Posterior vena cava (tissue), 2 donors: ENCODE results near the gene TIMM8A. TPM values are rescaled to one million over a fixed set of nuclear protein-coding genes. Genes with fewer than 3 reads are reported as not detected.
A peak's percentile ranks its signal among the peaks of the same experiment; 100 is the strongest.

Experiments
- DNase-seq: peaks from one replicate; pipeline ENCODE4 v3.0.0-alpha.2; 2020; ENCODE audit warnings: low spot score
- intact Hi-C, 2 donors: fragments of 100-400 bp; cut with DNase I; formaldehyde crosslinking; loops; one replicate each; pipeline versions ENCODE4 v1.14.1 to v1.14.2; 2022 to 2023
- long read RNA-seq, 2 donors: library from polyadenylated mRNA; unstranded; transcript quantifications; one replicate each; pipeline ENCODE4 v2.0.0, GENCODE V29; 2020 to 2021
- total RNA-seq, 2 donors: library from RNA; stranded (reverse); fragmentation: NEBNext Ultra II Directional; extraction: Animal tissue kit (Norgen Biotek cat#: 25700); gene quantifications; one replicate each; pipeline ENCODE4 v1.2.1, GENCODE V29; 2021
- donor health status: DM: yes; HTN: yes; CAD: no.
- donor health status: DM: yes; HTN: yes; CAD: no.

The TIMM8A gene
- 1 to 10 TPM; 9.0 TPM for total RNA-seq
- long read RNA-seq, donor 1, partial matches to known transcripts, result 0 of 3 reads
- long read RNA-seq, donor 1, other reads (novel, unspliced or antisense), result 1 of 3 reads
- long read RNA-seq, donor 2, partial matches to known transcripts, result 0 of 7 reads
- long read RNA-seq, donor 2, other reads (novel, unspliced or antisense), result 4 of 7 reads

DNA sequence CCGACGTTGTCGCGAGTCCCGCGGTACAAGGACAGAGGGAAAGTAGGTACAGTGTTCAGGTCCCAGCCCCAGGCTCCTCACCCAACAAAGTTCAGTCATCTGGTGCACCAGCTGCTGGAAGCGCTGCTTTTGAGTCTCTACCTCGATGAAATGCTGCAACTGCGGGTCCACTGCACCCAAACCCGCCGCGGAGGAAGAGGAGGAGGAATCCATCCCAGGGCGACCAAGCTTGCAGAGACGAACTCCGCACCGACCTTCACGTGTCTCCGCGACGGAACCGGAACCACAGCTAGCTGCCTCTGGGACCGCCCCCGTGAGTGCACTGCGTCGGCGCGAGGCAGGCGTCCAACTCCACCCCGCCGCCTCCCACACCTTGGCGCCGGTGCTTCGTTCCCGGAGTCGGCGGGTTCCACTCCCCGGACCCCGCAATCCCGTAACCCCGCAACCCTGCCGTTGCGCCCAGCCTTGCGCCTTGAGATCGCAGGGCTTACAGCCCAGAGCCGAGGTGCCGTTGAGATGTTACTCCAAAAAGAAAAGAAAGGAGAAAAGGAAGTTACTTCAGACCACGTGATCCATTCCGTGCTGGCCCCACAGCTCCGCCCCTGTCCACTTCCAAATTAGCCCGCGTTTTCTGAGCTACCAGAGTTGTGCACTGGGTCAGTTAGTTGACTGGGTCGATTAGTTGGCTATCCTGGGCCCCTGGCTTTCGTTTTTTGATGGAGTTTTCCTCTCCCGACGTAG, at the start of gene TIMM8A:
TIMM8A (minus strand) TSS at position 291 of the 741 bp plus-strand sequence; CDS start at position 213, 78 bp downstream.
- DNase-seq, result peak; percentile 95
- intact Hi-C loops, result no loop called here

DNA sequence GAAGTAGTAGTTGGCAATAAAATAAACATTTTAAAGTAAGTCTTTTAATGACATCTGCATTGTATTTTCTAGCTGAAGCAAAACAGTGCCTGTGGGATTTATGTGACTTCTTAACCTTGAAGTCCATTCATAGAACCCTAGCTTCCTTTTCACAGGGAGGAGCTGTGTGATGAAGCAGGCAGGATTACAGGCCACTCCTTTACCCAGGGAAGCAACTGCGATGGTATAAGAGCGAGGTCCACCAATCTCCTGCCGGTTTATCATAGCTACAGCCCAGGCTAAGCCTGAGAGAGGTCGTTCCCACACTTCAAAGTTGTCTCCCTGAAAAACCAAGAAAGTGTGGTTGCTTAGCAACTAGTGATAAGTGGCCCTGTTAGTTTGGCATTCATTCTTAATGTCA, 49.2 kb upstream of the TIMM8A start:
- intact Hi-C loops, result no loop called here
- no peak for DNase-seq

DNA sequence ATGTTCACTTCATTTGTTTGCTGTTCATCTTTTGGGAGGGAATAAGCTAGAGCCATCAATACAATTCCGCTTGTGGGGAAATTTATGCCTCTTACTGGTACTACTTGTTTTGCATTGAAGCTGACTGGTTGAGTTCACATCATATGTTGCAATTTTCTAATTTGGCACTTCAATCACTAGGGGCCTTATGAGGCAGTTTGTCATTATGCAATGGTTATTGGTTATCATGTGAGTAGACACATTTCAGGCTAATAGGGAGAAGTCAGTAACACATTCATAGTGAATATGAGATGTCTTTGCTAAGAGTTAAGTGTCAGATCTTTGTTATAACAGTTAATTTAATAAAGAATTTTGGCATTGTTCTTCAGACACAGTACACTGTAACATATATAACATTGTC, 47.2 kb upstream of the TIMM8A start:
- intact Hi-C loops, result no loop called here
- DNase-seq, result no peak

GRCh38 chrX:101394372-101394771, 45.8 kb upstream of the TIMM8A start:
- DNase-seq, result no peak
- intact Hi-C loops, result no loop called here

DNA sequence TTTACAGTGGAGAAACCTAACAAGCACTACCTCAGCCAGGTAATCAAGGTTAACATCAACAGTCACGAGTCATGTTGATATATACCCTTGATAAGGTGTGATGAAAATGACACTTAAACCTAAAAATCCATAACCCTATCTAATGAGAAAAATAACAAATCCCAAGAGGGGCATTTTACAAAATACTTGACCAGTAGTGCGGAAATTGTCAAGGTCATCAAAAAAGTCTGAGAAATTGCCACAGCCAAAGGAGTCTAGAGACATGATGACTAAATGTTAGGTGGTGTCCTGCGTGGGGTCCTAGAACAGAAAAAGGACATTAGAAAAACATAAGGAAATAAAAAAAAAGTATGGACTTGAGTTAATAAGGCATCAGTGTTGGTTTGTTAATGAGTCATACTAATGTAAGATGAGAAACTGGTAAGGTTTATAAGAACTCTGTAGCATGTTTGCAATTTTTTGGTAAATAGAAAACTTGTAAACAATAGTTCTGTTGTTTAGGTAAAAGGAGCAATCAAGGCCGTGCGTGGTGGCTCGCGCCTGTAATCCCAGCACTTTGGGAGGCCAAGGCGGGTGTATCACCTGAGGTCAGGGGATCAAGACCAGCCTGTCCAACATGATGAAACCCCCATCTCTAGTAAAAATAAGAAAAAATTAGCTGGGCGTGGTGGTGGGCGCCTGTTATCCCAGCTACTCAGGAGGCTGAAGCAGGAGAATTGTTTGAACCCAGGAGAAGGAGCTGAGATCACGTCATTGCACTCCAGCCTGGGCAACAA, 45.2 kb upstream of the TIMM8A start:
- intact Hi-C loops, result no loop called here
- DNase-seq, result no peak

DNA sequence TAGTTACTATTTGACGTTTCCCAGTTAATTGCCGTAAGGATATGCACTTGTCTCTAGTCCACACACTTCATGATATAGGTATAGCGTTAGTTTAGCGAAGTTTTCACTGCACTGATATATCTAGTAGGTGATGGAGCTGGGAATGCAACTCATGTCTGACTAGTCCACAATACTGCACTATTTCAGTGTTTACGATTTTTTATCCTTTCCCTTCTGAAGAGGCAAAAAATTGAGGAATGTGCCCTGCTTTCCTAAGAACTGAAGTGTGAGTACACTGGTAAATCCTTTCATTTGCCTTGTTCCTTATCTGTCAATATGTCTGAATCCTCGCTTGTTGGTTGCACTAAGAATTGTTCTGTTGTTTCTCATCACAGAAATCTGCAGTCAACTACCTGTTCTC, 43.3 kb upstream of the TIMM8A start:
- no peak for DNase-seq
- intact Hi-C loops, result no loop called here

DNA sequence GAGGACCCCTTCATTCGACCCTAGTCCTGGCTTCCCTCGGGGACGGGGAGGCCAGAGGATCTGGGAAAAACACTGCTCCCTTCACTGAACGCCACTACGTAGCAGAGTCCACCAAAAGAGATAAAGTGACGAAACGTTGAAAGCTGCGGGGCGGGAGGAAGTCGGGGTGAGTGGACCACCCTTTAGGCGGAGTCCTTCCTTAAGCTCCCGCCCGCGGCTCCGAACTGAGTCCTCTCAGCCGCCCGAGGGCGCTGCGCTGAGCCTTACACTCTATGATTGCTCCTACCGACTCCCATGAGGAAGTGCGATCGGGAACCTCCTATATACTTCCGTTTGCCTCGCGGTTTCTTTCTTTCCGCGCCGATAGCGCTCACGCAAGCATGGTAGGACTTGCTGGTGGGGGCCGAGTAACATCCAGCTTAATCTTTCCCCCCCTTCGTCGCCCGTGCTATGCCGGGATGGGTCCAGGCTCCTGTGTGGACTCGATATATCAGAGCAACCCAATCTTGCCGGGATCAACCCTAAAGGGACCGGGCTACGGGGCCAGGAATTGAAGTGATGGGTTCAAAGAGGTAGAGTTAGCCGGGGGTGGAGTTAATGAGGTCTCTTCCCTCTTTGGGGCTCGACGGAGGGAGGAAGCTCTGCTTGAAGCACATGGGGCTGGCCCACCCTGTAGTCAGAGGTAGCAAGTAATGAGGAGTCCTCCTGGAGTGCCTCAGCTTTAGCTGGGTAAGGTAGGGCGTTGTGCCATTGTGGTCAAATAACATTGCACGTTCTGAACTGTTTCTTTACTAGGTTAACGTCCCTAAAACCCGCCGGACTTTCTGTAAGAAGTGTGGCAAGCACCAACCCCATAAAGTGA, 42.4 kb upstream of the TIMM8A start, which contains the start of gene RPL36A:
RPL36A (plus strand) TSS at position 348 of the 862 bp plus-strand sequence; CDS start at position 381, 33 bp downstream.
- intact Hi-C loops, result no loop called here
- peak; percentile 96 for DNase-seq

DNA sequence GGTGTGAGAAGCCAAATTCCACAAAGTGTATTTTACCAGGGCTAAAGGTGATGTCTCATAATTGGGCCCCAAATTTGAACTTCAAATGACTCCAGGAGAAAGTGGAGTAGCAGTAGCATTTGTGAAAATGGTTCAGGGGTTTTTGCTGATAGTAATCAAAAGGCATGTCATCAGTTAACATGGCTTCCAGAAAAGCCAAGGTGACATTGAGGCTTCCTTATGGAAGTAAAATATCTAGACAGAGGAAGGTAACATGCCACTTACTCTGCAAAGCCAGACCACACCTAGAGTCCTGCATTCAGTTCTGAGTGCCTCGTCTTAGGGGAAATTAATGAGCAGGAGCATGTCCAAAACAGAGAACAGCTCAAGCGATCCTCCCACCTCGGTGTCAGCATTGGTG, 40.1 kb upstream of the TIMM8A start:
- DNase-seq, result no peak
- intact Hi-C loops, result no loop called here

- no peak for DNase-seq
- intact Hi-C loops, result no loop called here
Observed at GRCh38 chrX:101386542-101386885, 38.0 kb upstream of the TIMM8A start.

DNA sequence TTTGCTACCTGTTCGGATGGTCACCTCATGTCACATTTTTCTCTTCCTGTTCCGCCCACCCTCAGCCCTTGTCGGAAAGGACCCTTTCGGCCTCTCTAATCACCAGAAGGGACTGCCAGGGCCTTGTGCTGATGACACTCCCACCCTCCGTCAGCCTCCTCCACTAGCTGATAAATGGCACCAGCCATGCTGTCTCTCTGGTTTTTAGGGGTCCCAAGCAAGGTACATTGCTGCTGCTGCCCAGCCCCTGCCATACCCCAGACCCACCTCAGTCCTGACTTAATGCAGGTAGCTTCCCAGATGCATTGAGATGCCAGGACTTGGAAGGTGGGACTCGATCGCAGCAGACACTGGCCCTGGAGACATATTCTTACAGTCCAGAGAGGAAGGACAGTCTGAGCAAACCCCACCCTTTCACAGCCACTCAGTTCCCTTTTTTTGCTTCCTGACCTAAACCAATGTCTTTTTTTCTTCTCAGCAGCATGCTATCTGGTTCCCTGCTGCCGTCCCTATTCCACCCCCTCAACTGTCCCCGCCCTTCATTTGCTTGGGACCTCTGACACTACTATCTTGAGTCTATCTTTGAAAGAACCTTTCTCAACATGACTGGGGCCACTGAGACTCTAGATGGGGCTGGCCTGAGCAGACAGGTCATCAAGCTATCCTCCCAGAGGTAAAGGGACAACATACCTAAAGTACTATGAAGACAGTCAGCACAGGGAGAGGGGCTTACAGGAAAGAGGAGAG, 37.4 kb upstream of the TIMM8A start, which contains the start of gene BTK:
BTK (minus strand) TSS at position 397 of the 747 bp plus-strand sequence. CDS start 10,907 bp downstream, outside the sequence.
- intact Hi-C loops, result no loop called here
- no peak for DNase-seq

- DNase-seq, result no peak
- intact Hi-C loops, result no loop called here
Observed at GRCh38 chrX:101385026-101385684, 36.6 kb upstream of the TIMM8A start.

DNA sequence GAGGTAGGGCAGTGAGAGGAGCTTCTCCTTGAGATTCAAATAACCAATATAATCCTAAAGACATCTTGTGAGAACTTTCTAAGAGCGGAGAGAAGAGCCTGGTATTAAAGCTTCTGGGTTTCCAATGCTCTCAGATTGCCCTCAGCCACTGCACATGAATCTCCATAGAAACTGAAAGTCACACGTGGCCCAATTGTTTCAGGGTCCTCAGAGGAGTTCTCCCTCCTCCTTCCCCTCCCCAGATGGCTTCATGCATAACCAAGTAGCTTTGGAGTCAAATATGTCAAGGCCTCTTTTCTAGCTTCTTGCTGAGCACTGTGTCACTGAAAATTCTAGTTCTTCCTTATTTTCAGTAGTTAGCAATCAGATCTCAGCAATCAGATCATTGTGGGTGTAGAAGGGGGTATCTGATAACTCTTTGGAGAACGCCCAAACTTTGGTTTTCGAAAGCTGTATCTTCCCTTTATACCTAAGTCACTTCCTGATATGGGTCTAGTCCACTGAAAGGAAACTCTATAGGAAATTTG, 35.2 kb upstream of the TIMM8A start:
- no peak for DNase-seq
- intact Hi-C loops, result no loop called here

GRCh38 chrX:101377547-101377946, 29.0 kb upstream of the TIMM8A start:
- no peak for DNase-seq
- intact Hi-C loops, result no loop called here

DNA sequence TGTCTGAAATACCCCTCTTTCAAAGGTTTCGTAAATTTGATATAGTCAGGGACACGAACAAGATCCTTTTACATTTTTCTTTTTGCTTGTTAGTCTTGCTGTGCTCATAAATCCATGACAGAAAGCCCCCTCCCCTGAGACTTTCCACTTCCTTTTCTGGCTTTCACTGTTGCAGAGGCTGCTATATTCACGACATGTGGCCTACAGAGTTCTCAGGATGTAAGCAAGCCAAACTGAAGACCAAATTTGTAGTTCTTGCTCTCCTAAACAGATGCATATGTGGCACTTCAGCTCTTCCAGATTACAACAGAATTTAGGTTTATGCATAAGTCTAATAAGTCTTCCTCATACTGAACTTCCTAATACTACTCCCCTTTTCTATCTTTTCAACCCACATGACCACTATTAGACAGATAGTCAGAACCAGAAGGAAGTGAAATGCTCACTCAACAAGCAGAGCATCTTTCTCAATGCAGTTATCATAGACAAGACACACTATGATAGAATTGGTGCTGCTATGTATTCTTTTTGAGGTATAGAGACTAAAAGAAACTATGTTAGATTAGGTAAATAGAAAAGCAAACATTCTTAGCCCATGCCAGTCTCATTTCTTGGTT, 22.5 kb upstream of the TIMM8A start:
- DNase-seq, result no peak

GRCh38 chrX:101369687-101370086, 21.1 kb upstream of the TIMM8A start:
- DNase-seq, result no peak
- intact Hi-C loops, result no loop called here

More for the DNA sequence above, 22.5 kb upstream of the TIMM8A start:
- intact Hi-C loops, result no loop called here

GRCh38 chrX:101368800-101369199, 20.3 kb upstream of the TIMM8A start:
- DNase-seq, result no peak
- intact Hi-C loops, result no loop called here

DNA sequence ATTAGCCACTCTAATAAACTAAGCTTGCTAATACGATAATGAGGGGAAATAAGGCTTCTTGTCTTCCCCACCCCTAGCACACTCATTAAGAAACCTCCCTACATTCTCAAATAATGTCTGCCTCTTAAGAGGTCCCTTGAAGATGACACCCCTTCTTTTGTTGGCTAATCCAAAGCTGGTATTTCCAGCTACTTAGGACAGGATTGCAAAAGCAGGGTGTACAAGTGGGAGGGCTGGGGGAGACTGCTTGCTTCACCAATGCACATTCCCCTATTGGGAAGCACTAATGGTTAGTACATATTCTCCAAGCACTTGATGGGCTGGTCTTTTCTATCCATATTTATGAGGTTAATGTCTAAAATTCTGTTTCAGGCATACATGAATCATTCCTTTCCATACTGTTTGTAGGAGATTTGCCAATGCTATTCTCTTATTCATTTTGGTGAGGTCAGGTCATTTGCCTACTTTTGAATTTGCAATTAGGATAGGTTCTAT, 16.8 kb upstream of the TIMM8A start:
- no peak for DNase-seq
- intact Hi-C loops, result no loop called here
